WTC11 (cell line): ENCODE data around the gene RUVBL2. TPM values are rescaled to one million over a fixed set of nuclear protein-coding genes. Genes with fewer than 3 reads are reported as not detected.
"Not testable (repeated sequence)": the region's sequence is repeated elsewhere in the genome, so short reads cannot be mapped to it uniquely, and the experiment has no call there.

Experiments used
- ATAC-seq: fragments of 200-7000 bp; cut with Tn5 transposase; 2 replicates; pipeline ENCODE4 v1.10.0; 2021; ENCODE audit warnings: mild to moderate bottlenecking, moderate library complexity
- CTCF ChIA-PET: fragments of 300-600 bp; sonication (Branson Sonifier 250); formaldehyde crosslinking; loops from one replicate; lab custom pipeline; 2021; ENCODE audit warnings: antibody characterized with exemption; lab: Charles Lee
- POLR2A ChIA-PET: fragments of 350-600 bp; sonication (Branson Sonifier 250); formaldehyde crosslinking; loops from one replicate; lab custom pipeline; 2021; ENCODE audit warnings: antibody characterized with exemption; lab: Charles Lee
- DNase-seq: peaks from one replicate; pipeline ENCODE4 v3.0.0; 2021; ENCODE audit warnings: low spot score
- H3K27ac Mint-ChIP-seq: 2 replicates; pipeline ENCODE4 v1.8.0; 2021; ENCODE audit warnings: mixed read lengths
- H3K27me3 Mint-ChIP-seq: 2 replicates; pipeline ENCODE4 v1.8.0; 2021; ENCODE audit warnings: low read depth, mild to moderate bottlenecking, moderate library complexity, mixed read lengths
- H3K36me3 Mint-ChIP-seq: 2 replicates; pipeline ENCODE4 v1.8.0; 2021; ENCODE audit warnings: mixed read lengths
- H3K4me1 Mint-ChIP-seq: 2 replicates; pipeline ENCODE4 v1.8.0; 2022; ENCODE audit warnings: mixed read lengths
- H3K4me3 Mint-ChIP-seq: 2 replicates; pipeline ENCODE4 v1.8.0; 2021; ENCODE audit warnings: mild to moderate bottlenecking, moderate library complexity, mixed read lengths
- H3K9me3 Mint-ChIP-seq: 2 replicates; pipeline ENCODE4 v1.8.0; 2021; ENCODE audit warnings: mixed read lengths
- CREM ChIP-seq: sonication (generic); formaldehyde crosslinking; IDR thresholded peaks from 2 replicates; pipeline ENCODE4 v1.8.1; 2022; ENCODE audit warnings: mild to moderate bottlenecking, missing genetic modification reagents, moderate library complexity
- NFYB ChIP-seq: sonication (generic); formaldehyde crosslinking; conservative IDR thresholded peaks from 2 replicates; pipeline ENCODE4 v1.8.0; 2022; ENCODE audit warnings: low read depth, missing genetic modification reagents
- PRRX2 ChIP-seq: fragments of 250-450 bp; sonication (Bioruptor Pico); IDR thresholded peaks from 2 replicates; pipeline ENCODE4 v1.8.0; 2021; ENCODE audit warnings: mild to moderate bottlenecking
- total RNA-seq: library from RNA; stranded (reverse); gene quantifications from 3 replicates; pipeline ENCODE4 v1.2.3, GENCODE V29; 2021
- TF ChIP-seq, protein P1 (sequence below): sonication (generic); formaldehyde crosslinking; IDR thresholded peaks from 2 replicates; pipeline ENCODE4 v1.8.1; 2023; ENCODE audit warnings: mild to moderate bottlenecking, moderate library complexity, missing genetic modification reagents
- TF ChIP-seq, protein P2 (sequence below): fragments of 200-600 bp; IDR thresholded peaks from 2 replicates; pipeline ENCODE4 v1.8.0; 2022; ENCODE audit warnings: antibody characterized with exemption

The RUVBL2 gene
- total RNA-seq, 1 experiment from 2014 or later: 178 TPM

DNA sequence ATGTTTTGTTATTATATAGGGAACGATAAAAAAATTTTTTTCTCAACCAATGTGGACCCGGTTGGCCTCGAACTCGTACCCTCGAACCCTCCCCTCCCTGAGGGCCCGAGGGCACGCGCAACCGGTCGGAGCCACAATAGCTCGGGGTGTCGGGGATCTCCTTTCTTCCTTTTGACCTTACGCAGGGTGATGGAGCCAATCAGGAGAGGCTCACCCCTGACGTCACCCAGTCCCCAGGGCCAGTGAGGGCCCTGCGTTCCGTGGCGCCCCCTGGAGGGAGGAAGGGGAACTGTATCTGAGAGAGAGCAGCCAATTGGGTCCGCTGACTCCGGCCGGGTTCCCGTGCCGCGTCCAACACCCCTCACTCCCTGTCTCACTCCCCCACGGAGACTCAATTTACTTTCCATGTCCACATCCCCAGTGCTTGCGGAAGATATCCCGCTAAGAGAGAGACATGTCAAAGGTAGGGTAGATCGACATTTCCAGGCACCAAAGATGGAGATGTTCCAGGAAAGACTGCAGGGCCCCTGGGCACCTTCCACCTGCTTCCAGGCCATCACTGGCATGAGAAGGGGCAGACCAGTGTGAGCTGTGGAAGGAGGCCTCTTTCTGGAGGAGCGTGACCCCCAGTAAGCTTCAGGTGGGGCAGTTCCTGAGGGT lies 38.1 kb downstream of the RUVBL2 start, which contains the start of gene CGB2:
TSS of gene CGB2 (plus strand) at position 249 of the 660 bp plus-strand sequence. CDS start at position 455, 206 bp downstream.
- DNase-seq: peak; percentile 89
- H3K36me3 Mint-ChIP-seq, H3K9me3 Mint-ChIP-seq, H3K27ac Mint-ChIP-seq, H3K4me1 Mint-ChIP-seq, POLR2A ChIA-PET: not testable (repeated sequence)
- H3K4me3 Mint-ChIP-seq: peak within 1 kb of the TSS; percentile 65
- CTCF ChIA-PET: interaction anchor here (0.6 to 1.1 kb wide), 21 partner anchors 9 to 244 kb away, joined by 3 to 23 read pairs (median 4); partner anchors contain the start of genes CGB7, NTF4 and RUVBL2
- ATAC-seq: peak; percentile 90
- H3K27me3 Mint-ChIP-seq: peaks cover 32% of the 10 kb centered on the region
- peak; percentile 61 for TF ChIP-seq NFYB (CRISPR knock-in tag)
- TF ChIP-seq, protein P1, sequence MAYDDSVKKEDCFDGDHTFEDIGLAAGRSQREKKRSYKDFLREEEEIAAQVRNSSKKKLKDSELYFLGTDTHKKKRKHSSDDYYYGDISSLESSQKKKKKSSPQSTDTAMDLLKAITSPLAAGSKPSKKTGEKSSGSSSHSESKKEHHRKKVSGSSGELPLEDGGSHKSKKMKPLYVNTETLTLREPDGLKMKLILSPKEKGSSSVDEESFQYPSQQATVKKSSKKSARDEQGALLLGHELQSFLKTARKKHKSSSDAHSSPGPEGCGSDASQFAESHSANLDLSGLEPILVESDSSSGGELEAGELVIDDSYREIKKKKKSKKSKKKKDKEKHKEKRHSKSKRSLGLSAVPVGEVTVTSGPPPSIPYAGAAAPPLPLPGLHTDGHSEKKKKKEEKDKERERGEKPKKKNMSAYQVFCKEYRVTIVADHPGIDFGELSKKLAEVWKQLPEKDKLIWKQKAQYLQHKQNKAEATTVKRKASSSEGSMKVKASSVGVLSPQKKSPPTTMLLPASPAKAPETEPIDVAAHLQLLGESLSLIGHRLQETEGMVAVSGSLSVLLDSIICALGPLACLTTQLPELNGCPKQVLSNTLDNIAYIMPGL: peak; percentile 67; the same call in 1 of the 2 replicates
- 0 out of 2 replicates have a peak, but pooled peaks have one; percentile 45 for TF ChIP-seq PRRX2 (CRISPR knock-in tag)
- peak; percentile 66; the same call in 1 of the 2 replicates for TF ChIP-seq CREM (CRISPR knock-in tag)
- TF ChIP-seq, protein P2, sequence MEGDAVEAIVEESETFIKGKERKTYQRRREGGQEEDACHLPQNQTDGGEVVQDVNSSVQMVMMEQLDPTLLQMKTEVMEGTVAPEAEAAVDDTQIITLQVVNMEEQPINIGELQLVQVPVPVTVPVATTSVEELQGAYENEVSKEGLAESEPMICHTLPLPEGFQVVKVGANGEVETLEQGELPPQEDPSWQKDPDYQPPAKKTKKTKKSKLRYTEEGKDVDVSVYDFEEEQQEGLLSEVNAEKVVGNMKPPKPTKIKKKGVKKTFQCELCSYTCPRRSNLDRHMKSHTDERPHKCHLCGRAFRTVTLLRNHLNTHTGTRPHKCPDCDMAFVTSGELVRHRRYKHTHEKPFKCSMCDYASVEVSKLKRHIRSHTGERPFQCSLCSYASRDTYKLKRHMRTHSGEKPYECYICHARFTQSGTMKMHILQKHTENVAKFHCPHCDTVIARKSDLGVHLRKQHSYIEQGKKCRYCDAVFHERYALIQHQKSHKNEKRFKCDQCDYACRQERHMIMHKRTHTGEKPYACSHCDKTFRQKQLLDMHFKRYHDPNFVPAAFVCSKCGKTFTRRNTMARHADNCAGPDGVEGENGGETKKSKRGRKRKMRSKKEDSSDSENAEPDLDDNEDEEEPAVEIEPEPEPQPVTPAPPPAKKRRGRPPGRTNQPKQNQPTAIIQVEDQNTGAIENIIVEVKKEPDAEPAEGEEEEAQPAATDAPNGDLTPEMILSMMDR: peak; percentile 92

DNA sequence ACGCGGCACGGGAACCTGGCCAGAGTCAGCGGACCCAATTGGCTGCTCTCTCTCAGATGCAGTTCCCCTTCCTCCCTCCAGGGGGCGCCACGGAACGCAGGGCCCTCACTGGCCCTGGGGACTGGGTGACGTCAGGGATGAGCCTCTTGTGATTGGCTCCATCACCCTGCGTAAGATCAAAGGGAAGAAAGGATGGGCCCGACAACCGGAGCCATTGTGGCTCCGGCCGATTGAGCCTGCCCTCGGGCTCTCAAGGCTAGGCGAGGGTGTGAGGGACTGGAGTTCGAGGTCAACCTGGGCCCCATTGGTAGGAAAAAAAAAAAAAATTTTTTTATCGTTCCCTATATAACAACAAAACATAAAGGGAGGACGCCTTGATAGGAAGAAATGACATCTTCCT lies 43.1 kb downstream of the RUVBL2 start, which contains the start of gene CGB1:
TSS of gene CGB1 (minus strand) at position 81 of the 400 bp plus-strand sequence. CDS start 184 bp downstream, outside the sequence.
- H3K9me3 Mint-ChIP-seq, POLR2A ChIA-PET, H3K36me3 Mint-ChIP-seq, H3K27ac Mint-ChIP-seq, H3K4me1 Mint-ChIP-seq: not testable (repeated sequence)
- TF ChIP-seq, protein P2: peak; percentile 91
- DNase-seq (peak; percentile 82), ATAC-seq (peak; percentile 68)
- Mint-ChIP-seq H3K4me3 (0 out of 2 replicates have a peak within 1 kb of the TSS, but pooled peaks have one; percentile 16), H3K27me3 (peaks cover 16% of the 10 kb centered on the region)
- CTCF ChIA-PET: interaction anchor here (0.6 kb wide), 1 partner anchor 64 kb away, joined by 6 read pairs; no protein-coding TSS in a partner anchor

DNA sequence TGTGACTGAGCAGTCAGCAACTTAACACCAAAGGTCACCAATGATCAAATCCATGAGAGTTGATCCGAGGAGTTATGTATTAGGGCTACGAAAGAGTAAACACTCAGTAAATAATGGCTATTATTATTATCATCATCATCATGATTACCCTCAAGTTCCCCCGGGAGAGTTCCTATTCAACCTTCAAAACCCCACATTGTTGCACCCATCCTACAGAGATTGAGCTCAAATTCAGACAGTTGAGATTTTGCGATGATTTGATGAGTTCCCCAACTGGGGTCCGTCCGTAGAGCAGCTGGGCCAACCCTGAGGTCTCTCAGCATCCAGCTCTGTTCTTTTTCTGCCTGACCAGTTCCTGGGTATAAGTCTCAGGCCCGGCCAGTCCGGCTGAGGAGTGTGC lies 44.4 kb downstream of the RUVBL2 start:
- H3K9me3 Mint-ChIP-seq, CTCF ChIA-PET, H3K36me3 Mint-ChIP-seq, H3K4me1 Mint-ChIP-seq, H3K27ac Mint-ChIP-seq, ATAC-seq, H3K4me3 Mint-ChIP-seq, DNase-seq, POLR2A ChIA-PET: not testable (repeated sequence)
- H3K27me3 Mint-ChIP-seq: peaks cover 13% of the 10 kb centered on the region

DNA sequence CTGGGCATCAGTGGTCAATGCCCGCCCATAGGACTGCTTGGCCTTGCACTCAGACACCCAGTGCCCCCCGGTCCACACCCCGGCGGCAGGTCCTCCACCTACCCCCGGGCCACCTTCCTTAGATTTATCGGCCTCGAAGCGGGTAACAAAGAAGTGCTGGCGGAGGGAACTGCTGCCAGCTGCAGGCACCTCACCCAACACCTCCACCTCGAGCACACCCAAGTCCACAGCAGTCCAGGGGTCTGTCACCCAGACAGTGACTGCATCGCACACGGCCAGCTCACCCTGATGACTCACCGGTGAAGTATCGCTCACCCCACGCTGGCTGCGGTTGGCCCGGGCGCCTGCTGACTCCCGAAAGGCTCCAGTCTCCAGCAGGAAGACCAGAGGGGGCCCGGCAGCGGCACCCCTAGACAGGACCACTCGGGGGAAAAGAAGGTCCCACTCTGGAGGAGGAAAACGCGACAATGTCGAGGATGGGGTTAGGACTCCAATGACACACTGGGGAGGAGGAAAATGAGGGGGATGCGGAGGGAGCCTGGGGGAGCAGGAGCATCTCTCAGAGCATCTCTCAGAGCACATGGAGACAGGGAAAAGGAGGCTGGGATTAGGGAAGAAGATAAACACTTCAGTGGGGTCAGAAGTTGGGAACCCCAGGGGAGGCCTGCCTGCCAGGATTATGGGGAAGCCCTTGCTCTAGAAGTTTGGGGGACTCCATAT lies 45.0 kb downstream of the RUVBL2 start:
- H3K36me3 Mint-ChIP-seq, DNase-seq, ATAC-seq, H3K9me3 Mint-ChIP-seq, H3K4me3 Mint-ChIP-seq, H3K27ac Mint-ChIP-seq, H3K4me1 Mint-ChIP-seq, CTCF ChIA-PET, POLR2A ChIA-PET: not testable (repeated sequence)
- peaks cover 13% of the 10 kb centered on the region for H3K27me3 Mint-ChIP-seq

DNA sequence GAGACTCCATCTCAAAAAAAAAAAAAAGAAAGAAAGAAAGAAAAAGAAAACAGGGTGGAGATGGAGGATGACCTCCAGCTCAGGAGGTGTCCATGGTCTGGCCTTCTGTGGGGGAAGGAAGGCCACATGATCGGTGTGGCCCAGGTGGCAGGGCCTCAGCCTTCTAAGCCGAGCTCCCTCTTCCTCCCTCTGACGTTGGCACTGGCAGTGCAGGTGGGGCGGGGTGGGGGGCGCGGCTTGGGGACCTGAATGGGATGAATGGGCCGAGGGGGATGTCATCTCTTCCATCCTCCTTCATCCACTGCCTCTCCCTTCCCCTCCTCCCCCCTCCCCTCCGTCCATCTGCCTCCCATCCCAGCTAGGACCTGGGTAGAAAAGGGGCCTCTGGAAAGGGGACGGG lies 46.0 kb downstream of the RUVBL2 start:
- ChIA-PET CTCF (interaction anchor here (0.7 to 0.9 kb wide), 2 partner anchors 58 to 171 kb away, joined by 3 to 4 read pairs; no protein-coding TSS in a partner anchor), POLR2A (interaction anchor here (0.6 kb wide), 1 partner anchor 497 kb away, joined by 3 read pairs; no protein-coding TSS in a partner anchor)

More for the DNA sequence above, 46.0 kb downstream of the RUVBL2 start:
- peaks cover 13% of the 10 kb centered on the region for H3K27me3 Mint-ChIP-seq
- H3K4me3 Mint-ChIP-seq, H3K36me3 Mint-ChIP-seq, DNase-seq, ATAC-seq, H3K27ac Mint-ChIP-seq, H3K9me3 Mint-ChIP-seq, H3K4me1 Mint-ChIP-seq: not testable (repeated sequence)
